WTC11 (cell line): ENCODE data around the gene RMRP. TPM values are rescaled to one million over a fixed set of nuclear protein-coding genes. Genes with fewer than 3 reads are reported as not detected.
"Not testable (repeated sequence)": the region's sequence is repeated elsewhere in the genome, so short reads cannot be mapped to it uniquely, and the experiment has no call there.

Experiments used
- ATAC-seq: fragments of 200-7000 bp; cut with Tn5 transposase; 2 replicates; pipeline ENCODE4 v1.10.0; 2021; ENCODE audit warnings: mild to moderate bottlenecking, moderate library complexity
- CTCF ChIA-PET: fragments of 300-600 bp; sonication (Branson Sonifier 250); formaldehyde crosslinking; loops from one replicate; lab custom pipeline; 2021; ENCODE audit warnings: antibody characterized with exemption; lab: Charles Lee
- POLR2A ChIA-PET: fragments of 350-600 bp; sonication (Branson Sonifier 250); formaldehyde crosslinking; loops from one replicate; lab custom pipeline; 2021; ENCODE audit warnings: antibody characterized with exemption; lab: Charles Lee
- DNase-seq: peaks from one replicate; pipeline ENCODE4 v3.0.0; 2021; ENCODE audit warnings: low spot score
- H3K27ac Mint-ChIP-seq: 2 replicates; pipeline ENCODE4 v1.8.0; 2021; ENCODE audit warnings: mixed read lengths
- H3K27me3 Mint-ChIP-seq: 2 replicates; pipeline ENCODE4 v1.8.0; 2021; ENCODE audit warnings: low read depth, mild to moderate bottlenecking, moderate library complexity, mixed read lengths
- H3K36me3 Mint-ChIP-seq: 2 replicates; pipeline ENCODE4 v1.8.0; 2021; ENCODE audit warnings: mixed read lengths
- H3K4me1 Mint-ChIP-seq: 2 replicates; pipeline ENCODE4 v1.8.0; 2022; ENCODE audit warnings: mixed read lengths
- H3K4me3 Mint-ChIP-seq: 2 replicates; pipeline ENCODE4 v1.8.0; 2021; ENCODE audit warnings: mild to moderate bottlenecking, moderate library complexity, mixed read lengths
- H3K9me3 Mint-ChIP-seq: 2 replicates; pipeline ENCODE4 v1.8.0; 2021; ENCODE audit warnings: mixed read lengths
- ATF1 ChIP-seq: sonication (generic); formaldehyde crosslinking; IDR thresholded peaks from 2 replicates; pipeline ENCODE4 v1.8.1; 2023; ENCODE audit warnings: mild to moderate bottlenecking, moderate library complexity, missing genetic modification reagents
- CREB1 ChIP-seq: sonication (generic); formaldehyde crosslinking; IDR thresholded peaks from 2 replicates; pipeline ENCODE4 v1.8.0; 2023; ENCODE audit warnings: mild to moderate bottlenecking, missing genetic modification reagents
- CREM ChIP-seq: sonication (generic); formaldehyde crosslinking; IDR thresholded peaks from 2 replicates; pipeline ENCODE4 v1.8.1; 2022; ENCODE audit warnings: mild to moderate bottlenecking, missing genetic modification reagents, moderate library complexity
- ESRRA ChIP-seq: sonication (generic); formaldehyde crosslinking; IDR thresholded peaks from 2 replicates; pipeline ENCODE4 v1.8.1; 2022; ENCODE audit warnings: mild to moderate bottlenecking, missing genetic modification reagents, borderline replicate concordance
- ETV6 ChIP-seq: sonication (generic); formaldehyde crosslinking; IDR thresholded peaks from 2 replicates; pipeline ENCODE4 v1.8.1; 2022; ENCODE audit warnings: mild to moderate bottlenecking, missing genetic modification reagents
- FOXK1 ChIP-seq: sonication (generic); formaldehyde crosslinking; IDR thresholded peaks from 2 replicates; pipeline ENCODE4 v1.8.0; 2022; ENCODE audit warnings: mild to moderate bottlenecking, moderate library complexity, missing genetic modification reagents
- JAZF1 ChIP-seq: fragments of 250-450 bp; sonication (Bioruptor Pico); IDR thresholded peaks from 2 replicates; pipeline ENCODE4 v1.9.0; 2021; ENCODE audit warnings: moderate library complexity, mild to moderate bottlenecking, inconsistent platforms
- MYBL2 ChIP-seq: sonication (generic); formaldehyde crosslinking; IDR thresholded peaks from 2 replicates; pipeline ENCODE4 v1.8.1; 2023; ENCODE audit warnings: mild to moderate bottlenecking, moderate library complexity, missing genetic modification reagents
- NFYB ChIP-seq: sonication (generic); formaldehyde crosslinking; conservative IDR thresholded peaks from 2 replicates; pipeline ENCODE4 v1.8.0; 2022; ENCODE audit warnings: low read depth, missing genetic modification reagents
- PRRX2 ChIP-seq: fragments of 250-450 bp; sonication (Bioruptor Pico); IDR thresholded peaks from 2 replicates; pipeline ENCODE4 v1.8.0; 2021; ENCODE audit warnings: mild to moderate bottlenecking
- SP1 ChIP-seq: sonication (generic); formaldehyde crosslinking; conservative IDR thresholded peaks from 2 replicates; pipeline ENCODE4 v1.8.1; 2022; ENCODE audit warnings: missing genetic modification reagents
- ZNF416 ChIP-seq: fragments of 250-450 bp; sonication (Bioruptor Pico); IDR thresholded peaks from 2 replicates; pipeline ENCODE4 v1.9.0; 2021; ENCODE audit warnings: mild to moderate bottlenecking, inconsistent platforms
- total RNA-seq: library from RNA; stranded (reverse); gene quantifications from 3 replicates; pipeline ENCODE4 v1.2.3, GENCODE V29; 2021
- TF ChIP-seq, protein P1 (sequence below): sonication (generic); formaldehyde crosslinking; IDR thresholded peaks from 2 replicates; pipeline ENCODE4 v1.8.1; 2022; ENCODE audit warnings: mild to moderate bottlenecking, moderate library complexity, missing genetic modification reagents
- TF ChIP-seq, protein P2 (sequence below): fragments of 250-450 bp; sonication (Bioruptor Pico); conservative IDR thresholded peaks from 2 replicates; pipeline ENCODE4 v1.9.0; 2021; ENCODE audit warnings: mild to moderate bottlenecking
- TF ChIP-seq, protein P3 (sequence below): sonication (generic); formaldehyde crosslinking; IDR thresholded peaks from 2 replicates; pipeline ENCODE4 v1.8.1; 2022; ENCODE audit warnings: low read depth, missing genetic modification reagents, borderline replicate concordance
- TF ChIP-seq, protein P4 (sequence below): sonication (generic); formaldehyde crosslinking; IDR thresholded peaks from 2 replicates; pipeline ENCODE4 v1.8.1; 2022; ENCODE audit warnings: low read depth, mild to moderate bottlenecking, moderate library complexity, missing genetic modification reagents, borderline replicate concordance
- TF ChIP-seq, protein P5 (sequence below): sonication (generic); formaldehyde crosslinking; conservative IDR thresholded peaks from 2 replicates; pipeline ENCODE4 v1.8.1; 2022; ENCODE audit warnings: mild to moderate bottlenecking, missing genetic modification reagents
- TF ChIP-seq, protein P6 (sequence below): sonication (generic); formaldehyde crosslinking; IDR thresholded peaks from 2 replicates; pipeline ENCODE4 v1.8.1; 2023; ENCODE audit warnings: mild to moderate bottlenecking, missing genetic modification reagents, moderate library complexity

RMRP gene
- total RNA-seq, 1 experiment from 2014 or later: 25,958 TPM

DNA sequence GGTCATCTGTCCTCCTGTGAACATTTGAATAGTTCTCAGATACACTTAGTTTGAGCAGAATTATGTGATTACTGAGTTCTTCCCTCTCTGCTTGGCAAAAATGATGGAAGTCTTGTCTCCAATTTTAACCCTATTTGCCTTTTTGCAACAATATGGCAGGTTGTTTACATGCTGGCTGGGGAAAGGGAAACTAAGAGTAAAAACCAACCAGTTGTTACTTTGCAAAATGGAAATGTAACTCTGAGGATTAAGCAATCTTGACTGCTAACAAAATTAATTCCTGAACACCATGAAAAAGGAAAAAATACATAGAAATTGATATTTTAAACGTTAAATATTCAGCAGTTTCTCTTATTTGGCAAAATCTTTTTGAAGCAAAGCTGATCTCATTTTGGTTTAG lies 18.2 kb downstream of the RMRP start:
- no peak for DNase-seq
- H3K36me3 Mint-ChIP-seq: peaks cover 17% of the 10 kb centered on the region
- H3K4me1 Mint-ChIP-seq: no peaks in the 10 kb centered on the region; the same call in 1 of the 2 replicates
- POLR2A ChIA-PET: no interaction called here
- H3K9me3 Mint-ChIP-seq: peaks cover 31% of the 10 kb centered on the region
- H3K4me3 Mint-ChIP-seq: no peak overlapping the region
- CTCF ChIA-PET: interaction anchor here (1.4 kb wide), 1 partner anchor 57 kb away, joined by 3 read pairs; no protein-coding TSS in a partner anchor
- ATAC-seq: no peak
- H3K27me3 Mint-ChIP-seq: peaks cover 11% of the 10 kb centered on the region
- H3K27ac Mint-ChIP-seq: no peak overlapping the region
- TF ChIP-seq, protein P1, sequence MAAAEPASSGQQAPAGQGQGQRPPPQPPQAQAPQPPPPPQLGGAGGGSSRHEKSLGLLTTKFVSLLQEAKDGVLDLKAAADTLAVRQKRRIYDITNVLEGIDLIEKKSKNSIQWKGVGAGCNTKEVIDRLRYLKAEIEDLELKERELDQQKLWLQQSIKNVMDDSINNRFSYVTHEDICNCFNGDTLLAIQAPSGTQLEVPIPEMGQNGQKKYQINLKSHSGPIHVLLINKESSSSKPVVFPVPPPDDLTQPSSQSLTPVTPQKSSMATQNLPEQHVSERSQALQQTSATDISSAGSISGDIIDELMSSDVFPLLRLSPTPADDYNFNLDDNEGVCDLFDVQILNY (CRISPR knock-in tag): no peak
- TF ChIP-seq, protein P2, sequence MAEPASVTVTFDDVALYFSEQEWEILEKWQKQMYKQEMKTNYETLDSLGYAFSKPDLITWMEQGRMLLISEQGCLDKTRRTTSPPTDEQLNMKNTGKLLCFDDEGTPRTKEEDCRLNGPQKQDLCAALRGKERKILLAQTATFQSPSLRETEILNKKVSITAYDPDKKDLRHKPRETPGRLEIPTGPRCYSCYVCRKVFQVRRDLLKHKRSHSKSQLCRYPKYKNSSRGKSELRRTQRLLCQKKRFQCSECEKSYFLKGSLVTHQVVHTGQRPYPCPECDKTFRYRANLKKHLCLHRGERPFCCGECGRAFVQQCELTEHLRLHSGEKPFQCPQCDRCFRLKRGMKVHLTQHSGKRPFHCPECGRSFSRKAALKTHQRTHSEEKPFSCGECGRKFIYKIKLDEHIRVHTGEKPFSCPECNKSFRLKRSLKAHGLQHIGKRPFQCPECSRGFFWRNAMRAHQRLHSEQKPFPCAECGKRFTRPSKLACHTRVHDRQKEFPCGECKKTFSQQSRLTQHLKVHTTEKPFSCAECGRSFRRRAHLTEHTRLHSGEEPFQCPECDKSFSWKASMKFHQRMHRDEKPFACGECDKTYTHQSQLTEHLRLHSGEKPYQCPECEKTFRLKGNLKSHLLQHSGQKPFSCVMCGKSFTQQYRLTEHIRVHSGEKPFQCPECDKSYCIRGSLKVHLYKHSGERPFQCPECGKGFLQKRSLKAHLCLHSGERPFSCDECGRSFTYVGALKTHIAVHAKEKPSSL: no peak
- TF ChIP-seq JAZF1: no peak
- TF ChIP-seq, protein P3, sequence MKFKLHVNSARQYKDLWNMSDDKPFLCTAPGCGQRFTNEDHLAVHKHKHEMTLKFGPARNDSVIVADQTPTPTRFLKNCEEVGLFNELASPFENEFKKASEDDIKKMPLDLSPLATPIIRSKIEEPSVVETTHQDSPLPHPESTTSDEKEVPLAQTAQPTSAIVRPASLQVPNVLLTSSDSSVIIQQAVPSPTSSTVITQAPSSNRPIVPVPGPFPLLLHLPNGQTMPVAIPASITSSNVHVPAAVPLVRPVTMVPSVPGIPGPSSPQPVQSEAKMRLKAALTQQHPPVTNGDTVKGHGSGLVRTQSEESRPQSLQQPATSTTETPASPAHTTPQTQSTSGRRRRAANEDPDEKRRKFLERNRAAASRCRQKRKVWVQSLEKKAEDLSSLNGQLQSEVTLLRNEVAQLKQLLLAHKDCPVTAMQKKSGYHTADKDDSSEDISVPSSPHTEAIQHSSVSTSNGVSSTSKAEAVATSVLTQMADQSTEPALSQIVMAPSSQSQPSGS (CRISPR knock-in tag): no peak
- TF ChIP-seq PRRX2: no peak
- no peak for TF ChIP-seq CREM (CRISPR knock-in tag)
- no peak for TF ChIP-seq SP1 (CRISPR knock-in tag)
- no peak for TF ChIP-seq ZNF416 (CRISPR knock-in tag)
- TF ChIP-seq, protein P4, sequence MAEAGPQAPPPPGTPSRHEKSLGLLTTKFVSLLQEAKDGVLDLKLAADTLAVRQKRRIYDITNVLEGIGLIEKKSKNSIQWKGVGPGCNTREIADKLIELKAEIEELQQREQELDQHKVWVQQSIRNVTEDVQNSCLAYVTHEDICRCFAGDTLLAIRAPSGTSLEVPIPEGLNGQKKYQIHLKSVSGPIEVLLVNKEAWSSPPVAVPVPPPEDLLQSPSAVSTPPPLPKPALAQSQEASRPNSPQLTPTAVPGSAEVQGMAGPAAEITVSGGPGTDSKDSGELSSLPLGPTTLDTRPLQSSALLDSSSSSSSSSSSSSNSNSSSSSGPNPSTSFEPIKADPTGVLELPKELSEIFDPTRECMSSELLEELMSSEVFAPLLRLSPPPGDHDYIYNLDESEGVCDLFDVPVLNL (CRISPR knock-in tag): no peak
- TF ChIP-seq CREB1 (CRISPR knock-in tag): no peak
- TF ChIP-seq FOXK1: no peak
- TF ChIP-seq MYBL2: no peak
- TF ChIP-seq, protein P5, sequence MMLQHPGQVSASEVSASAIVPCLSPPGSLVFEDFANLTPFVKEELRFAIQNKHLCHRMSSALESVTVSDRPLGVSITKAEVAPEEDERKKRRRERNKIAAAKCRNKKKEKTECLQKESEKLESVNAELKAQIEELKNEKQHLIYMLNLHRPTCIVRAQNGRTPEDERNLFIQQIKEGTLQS (CRISPR knock-in tag): no peak
- no peak for TF ChIP-seq NFYB
- TF ChIP-seq ATF1 (CRISPR knock-in tag): no peak
- TF ChIP-seq, protein P6, sequence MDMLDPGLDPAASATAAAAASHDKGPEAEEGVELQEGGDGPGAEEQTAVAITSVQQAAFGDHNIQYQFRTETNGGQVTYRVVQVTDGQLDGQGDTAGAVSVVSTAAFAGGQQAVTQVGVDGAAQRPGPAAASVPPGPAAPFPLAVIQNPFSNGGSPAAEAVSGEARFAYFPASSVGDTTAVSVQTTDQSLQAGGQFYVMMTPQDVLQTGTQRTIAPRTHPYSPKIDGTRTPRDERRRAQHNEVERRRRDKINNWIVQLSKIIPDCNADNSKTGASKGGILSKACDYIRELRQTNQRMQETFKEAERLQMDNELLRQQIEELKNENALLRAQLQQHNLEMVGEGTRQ: no peak
- TF ChIP-seq ETV6 (CRISPR knock-in tag): no peak
- TF ChIP-seq ESRRA (CRISPR knock-in tag): no peak

DNA sequence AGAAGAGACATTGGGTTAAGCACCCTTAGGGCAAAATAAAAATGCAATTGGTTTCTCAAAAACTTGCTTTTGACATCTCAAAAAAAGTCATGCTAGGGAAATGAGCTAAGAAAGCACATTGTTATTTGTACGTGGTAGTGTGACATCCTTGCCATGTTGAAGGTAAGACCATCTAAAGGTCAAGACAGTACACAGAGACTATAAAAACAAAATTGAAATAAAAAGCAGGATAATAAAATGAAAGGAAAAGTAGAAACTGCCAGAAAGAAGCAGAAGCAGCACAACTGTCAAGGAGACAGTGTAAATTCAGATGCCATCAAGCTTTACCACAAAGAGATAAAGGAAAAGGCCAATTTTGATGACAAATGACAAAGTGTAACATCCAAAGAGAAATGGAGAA lies 18.6 kb downstream of the RMRP start:
- H3K27ac Mint-ChIP-seq, ATAC-seq, CTCF ChIA-PET, H3K4me1 Mint-ChIP-seq, POLR2A ChIA-PET, H3K4me3 Mint-ChIP-seq, DNase-seq: not testable (repeated sequence)
- Mint-ChIP-seq H3K9me3 (peaks cover 31% of the 10 kb centered on the region), H3K36me3 (peaks cover 17% of the 10 kb centered on the region), H3K27me3 (peaks cover 11% of the 10 kb centered on the region)

DNA sequence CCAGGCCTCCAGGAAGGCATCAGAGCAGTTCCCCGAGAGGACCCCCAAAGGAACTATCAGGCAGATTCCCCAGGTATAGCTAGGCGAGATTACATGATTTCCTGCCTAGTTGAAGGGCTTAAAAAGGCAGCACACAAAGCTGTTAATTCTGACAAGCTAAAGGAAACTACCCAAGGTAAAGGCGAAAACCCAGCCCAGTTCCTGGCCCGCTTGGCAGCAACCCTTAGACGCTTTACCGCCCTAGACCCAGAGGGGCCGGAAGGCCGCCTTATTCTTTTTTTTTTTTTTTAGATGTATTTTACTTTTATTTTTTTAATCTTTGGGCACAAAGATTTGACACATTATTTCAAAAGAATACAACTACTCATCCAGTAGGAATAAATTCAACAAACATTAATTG lies 19.1 kb downstream of the RMRP start:
- peaks cover 31% of the 10 kb centered on the region for H3K9me3 Mint-ChIP-seq
- H3K27ac Mint-ChIP-seq, H3K4me1 Mint-ChIP-seq, H3K4me3 Mint-ChIP-seq, POLR2A ChIA-PET, CTCF ChIA-PET, ATAC-seq, DNase-seq: not testable (repeated sequence)
- H3K27me3 Mint-ChIP-seq: peaks cover 11% of the 10 kb centered on the region
- H3K36me3 Mint-ChIP-seq: peaks cover 17% of the 10 kb centered on the region

DNA sequence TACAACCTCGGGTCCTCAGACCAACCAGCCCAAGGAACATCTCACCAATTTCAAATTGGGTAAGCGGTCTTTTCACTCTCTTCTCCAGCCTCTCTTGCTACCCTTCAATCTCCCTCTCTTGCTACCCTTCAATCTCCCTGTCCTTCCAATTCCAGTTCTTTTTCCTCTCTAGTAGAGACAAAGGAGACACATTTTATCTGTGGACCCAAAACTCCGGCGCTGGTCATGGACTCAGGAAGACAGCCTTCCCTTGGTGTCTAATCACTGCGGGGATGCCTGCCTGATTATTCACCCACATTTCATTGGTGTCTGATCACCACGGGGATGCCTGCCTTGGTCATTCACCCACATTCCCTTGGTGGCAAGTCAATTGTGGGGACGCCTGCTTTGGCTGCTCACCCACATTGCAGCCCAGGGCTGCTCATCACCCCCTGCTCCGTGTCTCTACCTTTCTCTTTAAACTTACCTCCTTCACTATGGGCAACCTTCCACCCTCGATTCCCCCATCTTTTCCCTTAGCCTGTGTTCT lies 20.3 kb downstream of the RMRP start:
- H3K4me3 Mint-ChIP-seq, CTCF ChIA-PET, POLR2A ChIA-PET, H3K27ac Mint-ChIP-seq, DNase-seq, ATAC-seq, H3K4me1 Mint-ChIP-seq: not testable (repeated sequence)
- Mint-ChIP-seq H3K36me3 (peaks cover 17% of the 10 kb centered on the region), H3K27me3 (peaks cover 11% of the 10 kb centered on the region), H3K9me3 (peaks cover 31% of the 10 kb centered on the region)

DNA sequence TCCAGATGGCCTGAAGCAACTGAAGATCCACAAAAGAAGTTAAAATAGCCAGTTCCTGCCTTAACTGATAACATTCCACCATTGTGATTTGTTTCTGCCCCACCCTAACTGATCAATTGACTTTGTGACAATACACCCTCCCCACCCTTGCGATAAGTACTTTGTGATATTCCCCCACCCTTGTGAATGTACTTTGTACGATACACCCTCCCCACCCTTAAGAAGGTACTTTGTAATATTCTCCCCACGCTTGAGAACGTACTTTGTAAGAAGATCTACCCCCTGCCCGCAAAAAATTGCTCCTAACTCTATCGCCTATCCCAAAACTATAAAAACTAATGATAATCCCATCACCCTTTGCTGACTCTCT lies 21.0 kb downstream of the RMRP start:
- peaks cover 11% of the 10 kb centered on the region for H3K27me3 Mint-ChIP-seq
- H3K4me1 Mint-ChIP-seq, H3K27ac Mint-ChIP-seq, CTCF ChIA-PET, DNase-seq, POLR2A ChIA-PET, H3K4me3 Mint-ChIP-seq, ATAC-seq: not testable (repeated sequence)
- peaks cover 17% of the 10 kb centered on the region for H3K36me3 Mint-ChIP-seq
- peaks cover 31% of the 10 kb centered on the region for H3K9me3 Mint-ChIP-seq
